Stimulated activated CD4-positive, alpha-beta T cell treated with anti-CD3 and anti-CD28 coated beads, Interleukin-1b, Interleukin-23, amount 100 ng/mL, for 24 hours (primary cell): ENCODE data around the gene ELAVL1.
"Not testable (repeated sequence)": the region's sequence is repeated elsewhere in the genome, so short reads cannot be mapped to it uniquely, and the experiment has no call there.

Experiments used
- DNase-seq, 4 experiments: peaks; one replicate each; pipeline ENCODE4 v3.0.0-alpha.2; 2020; ENCODE audit warnings: low read depth in 4 of 4, low spot score in 1 of 4

The ELAVL1 gene

GRCh38 chr19:7941895-7942596 is 63.4 kb downstream of the ELAVL1 start:
- no peak for DNase-seq

- DNase-seq = no peak
Observed at GRCh38 chr19:7940841-7941240, 64.6 kb downstream of the ELAVL1 start.

GRCh38 chr19:7934766-7935165 is 70.7 kb downstream of the ELAVL1 start:
- no peak for DNase-seq

- DNase-seq = no peak
Observed at GRCh38 chr19:7933828-7934725, 71.4 kb downstream of the ELAVL1 start.

- no peak for DNase-seq
Observed at GRCh38 chr19:7933411-7933810, 72.0 kb downstream of the ELAVL1 start.

- DNase-seq = no peak
Observed at GRCh38 chr19:7932930-7933300, 72.5 kb downstream of the ELAVL1 start.

- DNase-seq = no peak
Observed at GRCh38 chr19:7932276-7932929, 73.0 kb downstream of the ELAVL1 start.

- no peak for DNase-seq
Observed at GRCh38 chr19:7931221-7932061, 74.0 kb downstream of the ELAVL1 start.

GRCh38 chr19:7930765-7931164 is 74.7 kb downstream of the ELAVL1 start:
- no peak for DNase-seq

GRCh38 chr19:7930030-7930429 is 75.4 kb downstream of the ELAVL1 start:
- not testable (repeated sequence) for DNase-seq

GRCh38 chr19:7928741-7929701 is 76.4 kb downstream of the ELAVL1 start:
- no peak for DNase-seq

- no peak for DNase-seq
Observed at GRCh38 chr19:7928334-7928706, 77.1 kb downstream of the ELAVL1 start.

GRCh38 chr19:7927605-7928333 is 77.7 kb downstream of the ELAVL1 start:
- no peak for DNase-seq

- DNase-seq = no peak
Observed at GRCh38 chr19:7926727-7927604, 78.5 kb downstream of the ELAVL1 start.

- peak; percentile 53 to 76 (median 66) for DNase-seq
Observed at GRCh38 chr19:7926021-7926726, 79.3 kb downstream of the ELAVL1 start, which contains the start of gene CTXN1. Gene CTXN1 (minus strand): TSS chr19:7926135. CDS start chr19:7925538, 597 bp downstream.

GRCh38 chr19:7925171-7925851 is 80.1 kb downstream of the ELAVL1 start:
- DNase-seq = peak in 3 of 4 experiments; percentile 59 to 67 (median 60)

- DNase-seq = no peak
Observed at GRCh38 chr19:7924651-7925170, 80.7 kb downstream of the ELAVL1 start.
